ENCODE data around the gene CTU2.
A peak's percentile ranks its signal among the peaks of the same experiment; 100 is the strongest.

Gene CTU2

GRCh38 chr16:88762258-88762870 lies 56.1 kb downstream of the CTU2 start:
- no peak overlapping the region for H3K4me3 Mint-ChIP-seq
- peaks cover 26% of the 10 kb centered on the region for H3K27me3 Mint-ChIP-seq (ENCODE audit: low read depth, poor library complexity)
- no peak overlapping the region for H3K27ac Mint-ChIP-seq
- TF ChIP-seq CTCF (IDR thresholded peaks at IDR 0.05), result no peak
- peaks cover 4% of the 10 kb centered on the region for H3K9me3 Mint-ChIP-seq
- peaks cover 45% of the 10 kb centered on the region for H3K4me1 Mint-ChIP-seq
- H3K36me3 Mint-ChIP-seq (ENCODE audit: low read depth), result no peaks in the 10 kb centered on the region
- no peak for DNase-seq

GRCh38 chr16:88762941-88763340 lies 56.6 kb downstream of the CTU2 start:
- Mint-ChIP-seq H3K27ac (no peak overlapping the region), H3K36me3 (ENCODE audit: low read depth) (no peaks in the 10 kb centered on the region), H3K4me1 (peaks cover 50% of the 10 kb centered on the region), H3K9me3 (peaks cover 4% of the 10 kb centered on the region), H3K4me3 (no peak overlapping the region), H3K27me3 (ENCODE audit: low read depth, poor library complexity) (peaks cover 23% of the 10 kb centered on the region)
- no peak for DNase-seq
- no peak for TF ChIP-seq CTCF (IDR thresholded peaks at IDR 0.05)

- H3K4me1 Mint-ChIP-seq, result peaks cover 49% of the 10 kb centered on the region
- no peak overlapping the region for H3K27ac Mint-ChIP-seq
- H3K36me3 Mint-ChIP-seq (ENCODE audit: low read depth), result no peaks in the 10 kb centered on the region
- H3K9me3 Mint-ChIP-seq, result peaks cover 3% of the 10 kb centered on the region
- H3K4me3 Mint-ChIP-seq, result no peak overlapping the region
- no peak for TF ChIP-seq CTCF (IDR thresholded peaks at IDR 0.05)
- peaks cover 23% of the 10 kb centered on the region for H3K27me3 Mint-ChIP-seq (ENCODE audit: low read depth, poor library complexity)
- peak; percentile 71 for DNase-seq
These were observed 57.3 kb downstream of the CTU2 start for GRCh38 chr16:88763502-88764053.

- Mint-ChIP-seq H3K27ac (no peak overlapping the region), H3K27me3 (ENCODE audit: low read depth, poor library complexity) (peaks cover 23% of the 10 kb centered on the region), H3K4me1 (peaks cover 47% of the 10 kb centered on the region), H3K4me3 (no peak overlapping the region), H3K36me3 (ENCODE audit: low read depth) (no peaks in the 10 kb centered on the region), H3K9me3 (no peaks in the 10 kb centered on the region)
- no peak for TF ChIP-seq CTCF (IDR thresholded peaks at IDR 0.05)
- no peak for DNase-seq
These were observed 57.8 kb downstream of the CTU2 start for GRCh38 chr16:88764080-88764479.

GRCh38 chr16:88764913-88765349 lies 58.6 kb downstream of the CTU2 start:
- Mint-ChIP-seq H3K27me3 (ENCODE audit: low read depth, poor library complexity) (peaks cover 23% of the 10 kb centered on the region), H3K4me1 (peaks cover 50% of the 10 kb centered on the region), H3K4me3 (no peak overlapping the region), H3K36me3 (ENCODE audit: low read depth) (no peaks in the 10 kb centered on the region), H3K27ac (no peak overlapping the region), H3K9me3 (no peaks in the 10 kb centered on the region)
- DNase-seq, result no peak
- TF ChIP-seq CTCF (IDR thresholded peaks at IDR 0.05), result no peak
